Mammary epithelial cell (primary cell): ENCODE data around the gene OR10H2.

Experiments
- CTCF ChIP-seq, 2 donors: IDR thresholded peaks in 1 of 2; conservative IDR thresholded peaks in 1 of 2; 2 replicates each; pipeline ENCODE4 v1.5.1; 2011 to 2012; ENCODE audit warnings: inconsistent platforms in 2 of 2, low read length in 2 of 2, mild to moderate bottlenecking in 2 of 2, control low read depth in 1 of 2, low read depth in 1 of 2; ENCODE audit not compliant: insufficient read depth in 1 of 2; ENCODE audit errors: extremely low read depth in 1 of 2
- EZH2 ChIP-seq: IDR thresholded peaks from 2 replicates; pipeline ENCODE4 v1.6.1; 2012; ENCODE audit warnings: low read length, inconsistent platforms, borderline replicate concordance

- TF ChIP-seq CTCF (conservative IDR thresholded peaks at IDR 0.05 in 1 of 2, IDR thresholded peaks at IDR 0.05 in 1 of 2; ENCODE audit: extremely low read depth in 1 of 2, insufficient read depth in 1 of 2, low read depth in 1 of 2, low read length in 2 of 2) (no peak), EZH2 (no peak)
These were observed 25.3 kb upstream of the OR10H2 start for GRCh38 chr19:15702534-15702930.
